HG03064 (cell line): Measurements from ENCODE around the gene HOMER2.

Experiments used
- ATAC-seq: cut with Tn5 transposase; IDR thresholded peaks from one replicate; pipeline ENCODE4 v1.9.1; 2021; ENCODE audit warnings: low read depth; ENCODE audit not compliant: unreplicated experiment

Gene HOMER2

GRCh38 chr15:82933576-82933975 is 18.9 kb downstream of the HOMER2 start:
- ATAC-seq = no peak

- ATAC-seq = no peak
Measured at GRCh38 chr15:82931221-82931620, 21.3 kb downstream of the HOMER2 start.

GRCh38 chr15:82930461-82930860 is 22.1 kb downstream of the HOMER2 start:
- no peak for ATAC-seq

GRCh38 chr15:82928711-82929110 is 23.8 kb downstream of the HOMER2 start:
- ATAC-seq = no peak

GRCh38 chr15:82923744-82924143 is 28.8 kb downstream of the HOMER2 start:
- no peak for ATAC-seq

- ATAC-seq = no peak
Measured at GRCh38 chr15:82922737-82923136, 29.8 kb downstream of the HOMER2 start.

- ATAC-seq = no peak
Measured at GRCh38 chr15:82921939-82922338, 30.6 kb downstream of the HOMER2 start.

GRCh38 chr15:82921242-82921641 is 31.3 kb downstream of the HOMER2 start:
- no peak for ATAC-seq

GRCh38 chr15:82919231-82919886 is 33.2 kb downstream of the HOMER2 start:
- ATAC-seq = no peak

- ATAC-seq = no peak
Measured at GRCh38 chr15:82918607-82919230, 33.8 kb downstream of the HOMER2 start.

- ATAC-seq = no peak
Measured at GRCh38 chr15:82918162-82918561, 34.4 kb downstream of the HOMER2 start.

- ATAC-seq = no peak
Measured at GRCh38 chr15:82917249-82917648, 35.3 kb downstream of the HOMER2 start.

- no peak for ATAC-seq
Measured at GRCh38 chr15:82916161-82916952, 36.2 kb downstream of the HOMER2 start.

- ATAC-seq = no peak
Measured at GRCh38 chr15:82914396-82914795, 38.1 kb downstream of the HOMER2 start.

- no peak for ATAC-seq
Measured at GRCh38 chr15:82911458-82911857, 41.1 kb downstream of the HOMER2 start.

- ATAC-seq = no peak
Measured at GRCh38 chr15:82910721-82911120, 41.8 kb downstream of the HOMER2 start.

GRCh38 chr15:82909080-82909815 is 43.3 kb downstream of the HOMER2 start:
- no peak for ATAC-seq

- no peak for ATAC-seq
Measured at GRCh38 chr15:82907350-82907749, 45.2 kb downstream of the HOMER2 start.

GRCh38 chr15:82904574-82904973 is 47.9 kb downstream of the HOMER2 start:
- no peak for ATAC-seq

GRCh38 chr15:82903511-82903910 is 49.0 kb downstream of the HOMER2 start:
- ATAC-seq = no peak
